AG04450 (cell line): ENCODE data around the gene TRPV6. TPM values are rescaled to one million over a fixed set of nuclear protein-coding genes. Genes with fewer than 3 reads are reported as not detected.

Experiments
- CTCF ChIA-PET: fragments of 300-600, 350-600 bp; formaldehyde crosslinking; extraction: SDS; loops from one replicate; lab custom pipeline; 2022; ENCODE audit warnings: antibody characterized with exemption, inconsistent platforms; lab: Charles Lee
- POLR2A ChIA-PET: fragments of 350-600 bp; formaldehyde crosslinking; extraction: SDS; loops from one replicate; lab custom pipeline; 2021; ENCODE audit warnings: antibody characterized with exemption, inconsistent platforms; lab: Yijun Ruan, JAX
- DNase-seq: peaks from one replicate; pipeline ENCODE4 v3.0.0-alpha.2; 2011; ENCODE audit warnings: low read depth, low spot score
- H3K27ac ChIP-seq: one replicate; pipeline ENCODE4 v1.5.1; 2012; ENCODE audit warnings: low read depth, low read length, control low read depth
- H3K27me3 ChIP-seq: one replicate; pipeline ENCODE4 v1.6.0; 2012; ENCODE audit warnings: low read length; ENCODE audit not compliant: control insufficient read depth, insufficient read depth
- H3K4me3 ChIP-seq: 2 replicates; pipeline ENCODE4 v1.5.1; 2011; ENCODE audit warnings: mild to moderate bottlenecking, low read depth, low read length, control low read depth
- H3K9me3 ChIP-seq: 2 replicates; pipeline ENCODE4 v1.5.1; 2012; ENCODE audit warnings: low read length; ENCODE audit not compliant: control insufficient read depth, insufficient read depth
- CTCF ChIP-seq: IDR thresholded peaks from 2 replicates; pipeline ENCODE4 v1.5.1; 2011; ENCODE audit warnings: low read depth, low read length, control low read depth, inconsistent platforms
- polyA plus RNA-seq: library from polyadenylated mRNA; depleted of rRNA; stranded (reverse); fragments of >200 nt; gene quantifications from 2 replicates; pipeline ENCODE4 v1.2.3, GENCODE V29; 2011

The TRPV6 gene
- polyA plus RNA-seq, 1 experiment: not detected

- TF ChIP-seq CTCF: no peak
- POLR2A ChIA-PET: no interaction called here
- CTCF ChIA-PET: interaction anchor here (0.7 kb wide), 1 partner anchor 415 kb away, joined by 4 read pairs; no protein-coding TSS in a partner anchor
These were observed 12.1 kb upstream of the TRPV6 start for GRCh38 chr7:142897691-142898090.

DNA sequence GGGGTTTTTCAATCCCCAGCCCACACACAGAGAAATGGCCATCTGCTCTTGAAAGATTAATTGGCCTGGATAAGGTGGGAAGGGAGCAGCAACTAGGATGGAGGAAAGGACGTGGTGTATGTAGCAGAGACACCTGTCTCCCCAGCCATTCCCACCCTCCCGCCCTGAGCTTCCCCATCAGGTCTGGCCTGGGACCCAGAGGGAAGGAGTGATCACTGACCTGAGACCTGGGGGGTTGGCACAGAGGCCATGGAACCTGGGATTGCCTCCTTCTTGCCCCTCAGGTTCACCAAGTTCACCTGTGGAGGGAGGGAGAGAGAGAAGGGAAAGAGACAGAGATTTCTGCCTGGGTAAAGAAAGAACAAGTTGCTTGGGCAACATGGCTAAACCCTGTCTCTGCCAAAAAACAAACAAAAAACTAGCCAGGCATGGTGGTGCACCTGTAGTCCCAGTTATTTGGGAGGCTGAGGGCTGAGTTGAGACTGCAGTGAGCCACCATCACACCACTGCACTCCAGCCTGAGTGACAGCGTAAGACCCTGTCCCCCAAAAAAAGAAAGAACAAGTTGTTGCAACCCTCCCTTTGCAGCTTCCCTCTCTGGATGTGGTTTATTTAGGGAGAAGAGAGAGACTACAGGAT is 11.3 kb upstream of the TRPV6 start:
- Histone ChIP-seq H3K9me3 (peaks cover 3% of the 10 kb centered on the region), H3K27me3 (no peaks in the 10 kb centered on the region), H3K27ac (no peak overlapping the region), H3K4me3 (no peak overlapping the region)
- ChIA-PET POLR2A (no interaction called here), CTCF (no interaction called here)
- DNase-seq: no peak
- TF ChIP-seq CTCF: no peak

More at GRCh38 chr7:142897691-142898090, 12.1 kb upstream of the TRPV6 start:
- Histone ChIP-seq H3K27me3 (no peaks in the 10 kb centered on the region), H3K4me3 (no peak overlapping the region), H3K9me3 (peaks cover 3% of the 10 kb centered on the region; the same call in 1 of the 2 replicates), H3K27ac (no peak overlapping the region)
- no peak for DNase-seq

- Histone ChIP-seq H3K27me3 (no peaks in the 10 kb centered on the region), H3K4me3 (no peak overlapping the region), H3K27ac (no peak overlapping the region), H3K9me3 (peaks cover 8% of the 10 kb centered on the region)
- ChIA-PET POLR2A (no interaction called here), CTCF (interaction anchor here (0.8 kb wide), 1 partner anchor 319 kb away, joined by 3 read pairs; no protein-coding TSS in a partner anchor)
- no peak for TF ChIP-seq CTCF
- no peak for DNase-seq
These were observed 10.6 kb upstream of the TRPV6 start for GRCh38 chr7:142896151-142896550.

DNA sequence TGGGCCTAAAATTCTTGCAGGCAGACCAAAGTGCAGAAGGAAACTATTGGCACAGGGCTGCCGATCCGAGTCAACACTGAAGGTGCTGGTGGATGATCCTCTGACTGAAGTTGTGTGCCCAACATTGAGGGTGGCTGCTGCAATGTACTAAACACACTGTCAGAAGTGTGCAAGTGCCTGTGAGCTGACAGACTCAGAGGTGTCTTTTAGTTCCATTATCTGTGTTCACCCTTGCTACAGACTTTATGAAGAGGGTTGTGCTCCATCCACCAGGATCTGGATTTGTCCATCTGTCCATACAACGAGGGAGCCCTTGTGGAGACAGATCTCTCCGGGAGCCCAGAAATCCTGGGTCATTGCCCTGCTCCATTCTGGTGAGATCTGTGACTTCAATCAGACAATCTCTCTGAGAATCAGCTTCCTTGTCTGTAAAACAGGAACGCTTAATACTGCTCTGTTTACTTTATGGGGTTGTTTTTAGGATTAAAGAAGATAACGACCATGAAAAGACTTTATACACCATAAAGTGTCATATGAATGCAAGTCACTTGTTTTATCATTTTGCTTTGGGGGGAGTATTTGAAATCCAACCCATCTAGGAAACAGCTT is 9.5 kb upstream of the TRPV6 start:
- Histone ChIP-seq H3K4me3 (no peak overlapping the region), H3K27me3 (no peaks in the 10 kb centered on the region), H3K27ac (no peak overlapping the region), H3K9me3 (peaks cover 17% of the 10 kb centered on the region)
- no peak for TF ChIP-seq CTCF
- CTCF ChIA-PET: interaction anchor here (0.8 kb wide), 1 partner anchor 320 kb away, joined by 3 read pairs; no protein-coding TSS in a partner anchor
- POLR2A ChIA-PET: no interaction called here
- DNase-seq: no peak
